ENCODE data around the gene EAPP.
"Not testable (repeated sequence)": the region's sequence is repeated elsewhere in the genome, so short reads cannot be mapped to it uniquely, and the experiment has no call there.

The EAPP gene

GRCh38 chr14:34554540-34555250 lies 15.2 kb upstream of the EAPP start:
- no peaks in the 10 kb centered on the region for H3K36me3 ChIP-seq (ENCODE audit: control insufficient read depth, insufficient read depth, low read length)
- H3K4me3 ChIP-seq (ENCODE audit: low read length): no peak overlapping the region
- H3K4me1 ChIP-seq (ENCODE audit: control insufficient read depth, insufficient read depth, low read length): peaks cover 12% of the 10 kb centered on the region
- peak overlapping the region; percentile 23 for H3K9ac ChIP-seq (ENCODE audit: low read length)
- H3K9me3 ChIP-seq (ENCODE audit: control insufficient read depth, low read length): no peaks in the 10 kb centered on the region
- H3K27me3 ChIP-seq (ENCODE audit: control insufficient read depth, insufficient read depth, low read length): no peaks in the 10 kb centered on the region

GRCh38 chr14:34549276-34549966 lies 9.9 kb upstream of the EAPP start:
- not testable (repeated sequence) for H3K4me3 ChIP-seq (ENCODE audit: low read length); H3K27me3 ChIP-seq (ENCODE audit: control insufficient read depth, insufficient read depth, low read length); H3K36me3 ChIP-seq (ENCODE audit: control insufficient read depth, insufficient read depth, low read length); H3K4me1 ChIP-seq (ENCODE audit: control insufficient read depth, insufficient read depth, low read length); H3K9me3 ChIP-seq (ENCODE audit: control insufficient read depth, low read length); H3K9ac ChIP-seq (ENCODE audit: low read length)

- Histone ChIP-seq H3K27me3 (ENCODE audit: control insufficient read depth, insufficient read depth, low read length) (no peaks in the 10 kb centered on the region), H3K9ac (ENCODE audit: low read length) (no peak overlapping the region), H3K4me3 (ENCODE audit: low read length) (no peak overlapping the region), H3K36me3 (ENCODE audit: control insufficient read depth, insufficient read depth, low read length) (no peaks in the 10 kb centered on the region), H3K4me1 (ENCODE audit: control insufficient read depth, insufficient read depth, low read length) (no peaks in the 10 kb centered on the region), H3K9me3 (ENCODE audit: control insufficient read depth, low read length) (no peaks in the 10 kb centered on the region)
Observed at GRCh38 chr14:34548472-34548981, 9.0 kb upstream of the EAPP start.

- not testable (repeated sequence) for H3K4me3 ChIP-seq (ENCODE audit: low read length); H3K4me1 ChIP-seq (ENCODE audit: control insufficient read depth, insufficient read depth, low read length); H3K27me3 ChIP-seq (ENCODE audit: control insufficient read depth, insufficient read depth, low read length); H3K9me3 ChIP-seq (ENCODE audit: control insufficient read depth, low read length); H3K36me3 ChIP-seq (ENCODE audit: control insufficient read depth, insufficient read depth, low read length); H3K9ac ChIP-seq (ENCODE audit: low read length)
Observed at GRCh38 chr14:34547136-34547520, 7.6 kb upstream of the EAPP start.

GRCh38 chr14:34546272-34547135 lies 7.0 kb upstream of the EAPP start:
- not testable (repeated sequence) for H3K4me3 ChIP-seq (ENCODE audit: low read length); H3K9me3 ChIP-seq (ENCODE audit: control insufficient read depth, low read length); H3K9ac ChIP-seq (ENCODE audit: low read length); H3K36me3 ChIP-seq (ENCODE audit: control insufficient read depth, insufficient read depth, low read length); H3K27me3 ChIP-seq (ENCODE audit: control insufficient read depth, insufficient read depth, low read length); H3K4me1 ChIP-seq (ENCODE audit: control insufficient read depth, insufficient read depth, low read length)

GRCh38 chr14:34540181-34541059 lies 919 bp upstream of the EAPP start:
- not testable (repeated sequence) for H3K27me3 ChIP-seq (ENCODE audit: control insufficient read depth, insufficient read depth, low read length); H3K36me3 ChIP-seq (ENCODE audit: control insufficient read depth, insufficient read depth, low read length); H3K4me1 ChIP-seq (ENCODE audit: control insufficient read depth, insufficient read depth, low read length); H3K4me3 ChIP-seq (ENCODE audit: low read length); H3K9me3 ChIP-seq (ENCODE audit: control insufficient read depth, low read length)
- peak overlapping the region; percentile 99 for H3K9ac ChIP-seq (ENCODE audit: low read length)

GRCh38 chr14:34538871-34539406 lies 562 bp downstream of the EAPP start:
- Histone ChIP-seq H3K4me1 (ENCODE audit: control insufficient read depth, insufficient read depth, low read length) (peaks cover 5% of the 10 kb centered on the region), H3K9ac (ENCODE audit: low read length) (peak overlapping the region; percentile 99), H3K9me3 (ENCODE audit: control insufficient read depth, low read length) (no peaks in the 10 kb centered on the region), H3K4me3 (ENCODE audit: low read length) (peak overlapping the region; percentile 92), H3K27me3 (ENCODE audit: control insufficient read depth, insufficient read depth, low read length) (no peaks in the 10 kb centered on the region), H3K36me3 (ENCODE audit: control insufficient read depth, insufficient read depth, low read length) (no peaks in the 10 kb centered on the region)

- not testable (repeated sequence) for H3K27me3 ChIP-seq (ENCODE audit: control insufficient read depth, insufficient read depth, low read length); H3K4me1 ChIP-seq (ENCODE audit: control insufficient read depth, insufficient read depth, low read length); H3K9ac ChIP-seq (ENCODE audit: low read length); H3K9me3 ChIP-seq (ENCODE audit: control insufficient read depth, low read length); H3K4me3 ChIP-seq (ENCODE audit: low read length); H3K36me3 ChIP-seq (ENCODE audit: control insufficient read depth, insufficient read depth, low read length)
Observed at GRCh38 chr14:34538096-34538495, 1.4 kb downstream of the EAPP start.

- H3K9ac ChIP-seq (ENCODE audit: low read length): no peak overlapping the region
Observed at GRCh38 chr14:34537677-34538009, 1.9 kb downstream of the EAPP start.

GRCh38 chr14:34536951-34537676 lies 2.4 kb downstream of the EAPP start:
- peaks cover 5% of the 10 kb centered on the region for H3K4me1 ChIP-seq (ENCODE audit: control insufficient read depth, insufficient read depth, low read length)
- no peak overlapping the region for H3K9ac ChIP-seq (ENCODE audit: low read length)
- no peak overlapping the region for H3K4me3 ChIP-seq (ENCODE audit: low read length)

More at GRCh38 chr14:34537677-34538009, 1.9 kb downstream of the EAPP start:
- Histone ChIP-seq H3K4me3 (ENCODE audit: low read length) (no peak overlapping the region), H3K27me3 (ENCODE audit: control insufficient read depth, insufficient read depth, low read length) (no peaks in the 10 kb centered on the region), H3K36me3 (ENCODE audit: control insufficient read depth, insufficient read depth, low read length) (no peaks in the 10 kb centered on the region), H3K9me3 (ENCODE audit: control insufficient read depth, low read length) (no peaks in the 10 kb centered on the region), H3K4me1 (ENCODE audit: control insufficient read depth, insufficient read depth, low read length) (peaks cover 5% of the 10 kb centered on the region)

GRCh38 chr14:34527591-34527990 lies 11.9 kb downstream of the EAPP start:
- H3K4me3 ChIP-seq (ENCODE audit: low read length): no peak overlapping the region
- no peaks in the 10 kb centered on the region for H3K36me3 ChIP-seq (ENCODE audit: control insufficient read depth, insufficient read depth, low read length)
- H3K27me3 ChIP-seq (ENCODE audit: control insufficient read depth, insufficient read depth, low read length): no peaks in the 10 kb centered on the region
- H3K9me3 ChIP-seq (ENCODE audit: control insufficient read depth, low read length): no peaks in the 10 kb centered on the region
- no peaks in the 10 kb centered on the region for H3K4me1 ChIP-seq (ENCODE audit: control insufficient read depth, insufficient read depth, low read length)
- H3K9ac ChIP-seq (ENCODE audit: low read length): no peak overlapping the region

More at GRCh38 chr14:34536951-34537676, 2.4 kb downstream of the EAPP start:
- Histone ChIP-seq H3K27me3 (ENCODE audit: control insufficient read depth, insufficient read depth, low read length) (no peaks in the 10 kb centered on the region), H3K36me3 (ENCODE audit: control insufficient read depth, insufficient read depth, low read length) (no peaks in the 10 kb centered on the region), H3K9me3 (ENCODE audit: control insufficient read depth, low read length) (no peaks in the 10 kb centered on the region)
